Calu3 (cell line): ENCODE results near the gene IKZF1. TPM values are rescaled to one million over a fixed set of nuclear protein-coding genes. Genes with fewer than 3 reads are reported as not detected.
"Not testable (repeated sequence)": the region's sequence is repeated elsewhere in the genome, so short reads cannot be mapped to it uniquely, and the experiment has no call there.

Source experiments
- BruUV-seq: library from RNA; stranded (reverse); fragments of 400-500 nt; replicated peaks from 2 replicates; lab custom pipeline; 2021; lab: Mats Ljungman, UMichigan
- CTCF ChIA-PET: fragments of 300-600 bp; sonication (Branson Sonifier 250); formaldehyde crosslinking; loops from one replicate; lab custom pipeline; 2022; ENCODE audit warnings: antibody characterized with exemption; lab: Charles Lee
- DNase-seq: peaks from one replicate; pipeline ENCODE4 v3.0.0; 2022
- H3K27ac Mint-ChIP-seq: one replicate; pipeline ENCODE4 v1.8.0; 2022; ENCODE audit warnings: mixed read lengths; ENCODE audit not compliant: unreplicated experiment
- H3K27me3 Mint-ChIP-seq: one replicate; pipeline ENCODE4 v1.8.0; 2022; ENCODE audit warnings: mixed read lengths; ENCODE audit not compliant: unreplicated experiment
- H3K36me3 Mint-ChIP-seq: one replicate; pipeline ENCODE4 v1.8.0; 2022; ENCODE audit warnings: mild to moderate bottlenecking, moderate library complexity, mixed read lengths; ENCODE audit not compliant: insufficient read depth, unreplicated experiment
- H3K4me1 Mint-ChIP-seq: one replicate; pipeline ENCODE4 v1.8.0; 2022; ENCODE audit warnings: mild to moderate bottlenecking, low read depth, mixed read lengths; ENCODE audit not compliant: unreplicated experiment
- H3K4me3 Mint-ChIP-seq: one replicate; pipeline ENCODE4 v1.8.0; 2022; ENCODE audit warnings: mild to moderate bottlenecking, low read depth, moderate library complexity, mixed read lengths; ENCODE audit not compliant: unreplicated experiment
- H3K9me3 Mint-ChIP-seq: one replicate; pipeline ENCODE4 v1.8.0; 2022; ENCODE audit warnings: low read depth, mixed read lengths; ENCODE audit not compliant: unreplicated experiment
- intact Hi-C: fragments of 100-400 bp; cut with micrococcal nuclease; formaldehyde crosslinking; loops from one replicate; pipeline ENCODE4 v1.10.0; 2022; ENCODE audit not compliant: unreplicated experiment
- total RNA-seq: library from RNA; stranded (reverse); gene quantifications from 2 replicates; pipeline ENCODE4 v1.2.3, GENCODE V29; 2022
- TF ChIP-seq, protein P1 (sequence below): fragments of 200-600 bp; IDR thresholded peaks from one replicate; pipeline ENCODE4 v1.8.0; 2022; ENCODE audit warnings: antibody characterized with exemption; ENCODE audit not compliant: unreplicated experiment

The IKZF1 gene
- total RNA-seq, 1 experiment from 2014 or later: 0.28 TPM

DNA sequence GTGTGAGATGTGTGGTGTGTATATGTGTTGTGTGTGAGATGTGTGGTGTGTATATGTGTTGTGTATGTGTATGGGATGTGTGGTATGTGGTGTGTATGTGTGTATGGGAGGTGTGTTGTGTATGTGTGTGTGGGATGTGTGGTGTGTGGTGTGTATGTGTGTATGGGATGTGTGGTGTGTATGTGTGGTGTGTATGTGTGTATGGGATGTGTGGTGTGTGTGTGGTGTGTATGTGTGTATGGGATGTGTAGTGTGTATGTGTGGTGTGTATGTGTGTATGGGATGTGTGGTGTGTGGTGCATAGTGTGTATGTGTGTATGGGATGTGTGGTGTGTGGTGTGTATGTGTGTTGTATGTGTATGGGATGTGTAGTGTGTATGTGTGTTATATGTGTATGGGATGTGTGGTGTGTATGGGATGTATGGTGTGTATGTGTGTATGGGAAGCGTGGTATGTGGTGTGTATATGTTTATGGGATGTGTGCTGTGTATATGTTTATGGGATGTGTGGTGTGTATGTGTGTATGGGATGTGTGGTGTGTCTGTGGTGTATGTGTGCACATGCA lies 30.8 kb downstream of the IKZF1 start:
- no TSS peak for BruUV-seq
- peaks cover 27% of the 10 kb centered on the region for H3K27me3 Mint-ChIP-seq
- intact Hi-C loops: no loop called here
- CTCF ChIA-PET: no interaction called here
- no peaks in the 10 kb centered on the region for H3K9me3 Mint-ChIP-seq
- TF ChIP-seq, protein P1, sequence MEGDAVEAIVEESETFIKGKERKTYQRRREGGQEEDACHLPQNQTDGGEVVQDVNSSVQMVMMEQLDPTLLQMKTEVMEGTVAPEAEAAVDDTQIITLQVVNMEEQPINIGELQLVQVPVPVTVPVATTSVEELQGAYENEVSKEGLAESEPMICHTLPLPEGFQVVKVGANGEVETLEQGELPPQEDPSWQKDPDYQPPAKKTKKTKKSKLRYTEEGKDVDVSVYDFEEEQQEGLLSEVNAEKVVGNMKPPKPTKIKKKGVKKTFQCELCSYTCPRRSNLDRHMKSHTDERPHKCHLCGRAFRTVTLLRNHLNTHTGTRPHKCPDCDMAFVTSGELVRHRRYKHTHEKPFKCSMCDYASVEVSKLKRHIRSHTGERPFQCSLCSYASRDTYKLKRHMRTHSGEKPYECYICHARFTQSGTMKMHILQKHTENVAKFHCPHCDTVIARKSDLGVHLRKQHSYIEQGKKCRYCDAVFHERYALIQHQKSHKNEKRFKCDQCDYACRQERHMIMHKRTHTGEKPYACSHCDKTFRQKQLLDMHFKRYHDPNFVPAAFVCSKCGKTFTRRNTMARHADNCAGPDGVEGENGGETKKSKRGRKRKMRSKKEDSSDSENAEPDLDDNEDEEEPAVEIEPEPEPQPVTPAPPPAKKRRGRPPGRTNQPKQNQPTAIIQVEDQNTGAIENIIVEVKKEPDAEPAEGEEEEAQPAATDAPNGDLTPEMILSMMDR: no peak
- no peak overlapping the region for H3K4me3 Mint-ChIP-seq
- H3K4me1 Mint-ChIP-seq: no peaks in the 10 kb centered on the region
- no peak for DNase-seq
- H3K36me3 Mint-ChIP-seq: no peaks in the 10 kb centered on the region
- H3K27ac Mint-ChIP-seq: no peak overlapping the region

DNA sequence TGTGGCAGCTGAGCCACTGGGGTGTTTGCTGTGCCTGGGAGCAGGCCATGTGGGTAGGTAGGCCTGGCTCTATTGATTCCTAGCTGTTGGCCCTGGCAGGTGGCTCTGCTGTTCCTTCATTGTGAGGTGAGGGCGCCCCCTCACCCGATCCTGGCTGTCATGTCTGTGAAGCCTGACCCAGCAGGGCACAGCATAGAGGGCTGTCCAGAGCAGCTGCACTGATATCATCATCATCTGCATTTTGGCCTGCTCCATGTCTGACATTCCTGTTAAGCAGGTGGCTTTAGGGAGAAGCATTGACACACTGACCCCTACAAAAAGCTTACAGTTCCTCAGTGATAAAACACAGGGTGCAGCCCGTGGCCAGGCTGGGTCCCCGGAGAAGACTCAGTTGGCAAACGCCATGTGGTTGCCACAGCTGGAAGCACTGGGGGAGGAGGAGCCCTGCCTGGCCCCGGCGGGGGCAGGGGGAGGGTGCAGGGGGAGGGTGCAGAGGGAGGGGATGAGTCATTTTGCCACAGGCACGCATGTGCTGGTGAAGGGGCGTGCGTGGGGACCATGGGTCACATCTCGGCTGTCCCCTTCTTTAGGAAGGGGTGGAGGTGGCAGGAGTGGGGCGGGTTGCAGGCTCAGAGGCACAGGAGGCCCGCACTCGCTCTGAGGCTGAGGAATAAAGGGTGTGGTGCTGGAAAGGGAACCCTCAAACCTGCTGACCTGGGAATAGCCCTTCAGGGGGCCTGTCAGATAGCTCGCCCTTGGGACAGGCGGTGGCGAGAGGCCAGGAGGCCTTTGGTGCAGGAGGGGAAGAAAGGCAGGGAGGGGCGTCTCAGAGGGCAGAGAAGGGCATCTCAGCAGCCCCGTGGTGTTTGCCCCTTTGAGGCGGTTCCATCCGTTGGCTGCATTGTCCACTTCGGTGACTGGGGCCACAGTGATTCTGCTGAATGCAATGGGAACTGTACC lies 31.6 kb downstream of the IKZF1 start:
- BruUV-seq: no TSS peak
- intact Hi-C loops: no loop called here
- H3K27ac Mint-ChIP-seq: no peak overlapping the region
- CTCF ChIA-PET: interaction anchor here (1.2 kb wide), 1 partner anchor 53 kb away, joined by 3 read pairs; no protein-coding TSS in a partner anchor
- no peak overlapping the region for H3K4me3 Mint-ChIP-seq
- TF ChIP-seq, protein P1: no peak
- H3K4me1 Mint-ChIP-seq: no peaks in the 10 kb centered on the region
- H3K36me3 Mint-ChIP-seq: no peaks in the 10 kb centered on the region
- DNase-seq: no peak
- H3K9me3 Mint-ChIP-seq: no peaks in the 10 kb centered on the region
- peaks cover 19% of the 10 kb centered on the region for H3K27me3 Mint-ChIP-seq

DNA sequence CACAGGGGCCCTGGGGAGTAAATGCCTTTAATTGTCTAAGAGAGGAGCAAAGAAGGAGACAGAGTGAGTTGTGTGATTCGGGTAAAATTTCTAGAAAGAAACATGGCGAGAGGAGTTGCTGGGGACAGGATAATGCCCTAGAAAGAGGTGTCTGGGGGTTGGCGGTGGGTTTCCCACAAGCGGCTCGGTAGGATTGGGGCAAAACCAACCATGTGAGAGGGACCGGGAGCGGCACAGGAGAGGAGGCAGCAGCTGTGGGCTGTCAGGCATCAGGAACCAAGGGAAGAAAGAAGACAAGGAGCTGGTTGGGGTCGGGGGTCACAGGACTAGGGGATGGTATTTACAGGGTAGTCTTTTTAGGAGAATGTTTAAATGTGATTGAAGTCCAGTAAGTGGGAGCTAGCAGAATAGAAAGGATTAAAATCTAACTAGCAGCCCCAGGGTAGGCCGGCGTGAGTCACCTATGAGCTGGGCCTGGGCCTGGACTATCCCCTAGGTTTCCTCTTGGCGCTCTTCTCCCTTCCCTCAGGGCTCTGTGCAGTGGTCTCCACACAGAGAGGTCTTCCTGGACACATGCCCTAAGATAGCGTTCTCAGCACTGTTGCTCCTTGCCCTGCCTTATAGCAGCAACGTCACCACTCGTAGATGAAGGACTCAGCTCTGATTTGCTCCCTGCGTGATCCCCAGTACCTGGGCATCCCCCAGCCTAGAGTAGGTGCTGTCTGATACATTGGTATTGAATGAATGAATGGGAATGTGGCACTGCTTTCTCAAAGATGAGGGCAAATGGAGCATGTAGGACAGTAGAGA lies 32.6 kb downstream of the IKZF1 start:
- no TSS peak for BruUV-seq

DNA sequence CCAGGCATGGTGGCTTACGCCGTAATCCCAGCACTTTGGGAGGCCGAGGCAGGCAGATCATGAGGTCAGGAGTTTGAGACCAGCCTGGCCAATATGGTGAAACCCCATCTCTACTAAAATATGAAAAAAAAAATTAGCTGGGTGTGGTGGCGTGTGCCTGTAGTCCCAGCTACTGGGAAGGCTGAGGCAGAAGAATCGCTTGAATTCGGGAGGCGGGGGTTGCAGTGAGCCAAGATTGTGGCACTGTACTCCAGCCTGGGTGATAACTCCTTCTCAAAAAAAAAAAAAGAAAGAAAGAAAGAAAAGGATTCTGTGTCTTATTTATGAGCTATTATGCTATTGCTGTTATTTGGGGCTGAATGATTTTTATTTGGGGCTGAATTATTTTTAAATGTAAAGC lies 35.0 kb downstream of the IKZF1 start:
- DNase-seq, intact Hi-C loops, H3K4me3 Mint-ChIP-seq, H3K36me3 Mint-ChIP-seq, H3K27ac Mint-ChIP-seq, BruUV-seq, H3K9me3 Mint-ChIP-seq, H3K4me1 Mint-ChIP-seq: not testable (repeated sequence)
- CTCF ChIA-PET: interaction anchor here (1.1 kb wide), 2 partner anchors 25 to 247 kb away, joined by 3 to 6 read pairs; no protein-coding TSS in a partner anchor
- peaks cover 34% of the 10 kb centered on the region for H3K27me3 Mint-ChIP-seq

More for the DNA sequence above, 32.6 kb downstream of the IKZF1 start:
- Mint-ChIP-seq H3K27ac (no peak overlapping the region), H3K27me3 (peaks cover 19% of the 10 kb centered on the region), H3K4me1 (no peaks in the 10 kb centered on the region), H3K9me3 (no peaks in the 10 kb centered on the region), H3K4me3 (no peak overlapping the region), H3K36me3 (no peaks in the 10 kb centered on the region)
- intact Hi-C loops: no loop called here
- CTCF ChIA-PET: interaction anchor here (1.2 to 1.4 kb wide), 2 partner anchors 10 to 55 kb away, joined by 3 read pairs; no protein-coding TSS in a partner anchor
- TF ChIP-seq, protein P1: no peak
- DNase-seq: no peak
